Upper lobe of left lung (tissue), 6 donors: Measurements from ENCODE around the gene UBE2N. TPM values are rescaled to one million over a fixed set of nuclear protein-coding genes. Genes with fewer than 3 reads are reported as not detected.

Source experiments
- ATAC-seq, 2 donors: fragments of 200-7000 bp; cut with Tn5 transposase; one replicate each; pipeline ENCODE4 v1.9.1; 2022; ENCODE audit warnings: mild to moderate bottlenecking in 2 of 2, moderate library complexity in 2 of 2; ENCODE audit not compliant: low FRiP score in 2 of 2
- DNase-seq, 2 donors: peaks; one replicate each; pipeline ENCODE4 v3.0.0-alpha.2; 2019 to 2020
- H3K27ac ChIP-seq, 4 donors: fragments of 200-600 bp; sonication (generic); one replicate each; pipeline ENCODE4 v1.5.1; 2016 to 2019
- H3K27me3 ChIP-seq, 4 donors: fragments of 200-600 bp; sonication (generic); one replicate each; pipeline ENCODE4 v1.5.1; 2017 to 2019
- H3K36me3 ChIP-seq, 4 donors: fragments of 200-600 bp; sonication (generic); one replicate each; pipeline ENCODE4 v1.5.1; 2016 to 2019
- H3K4me1 ChIP-seq, 4 donors: fragments of 200-600 bp; sonication (generic); one replicate each; pipeline ENCODE4 v1.5.1; 2018 to 2019
- H3K4me3 ChIP-seq, 4 donors: fragments of 200-600 bp; sonication (generic); one replicate each; pipeline ENCODE4 v1.5.1; 2017 to 2019; ENCODE audit warnings: mild to moderate bottlenecking in 2 of 4, moderate library complexity in 1 of 4
- H3K9me3 ChIP-seq, 4 donors: fragments of 200-600 bp; sonication (generic); one replicate each; pipeline ENCODE4 v1.5.1; 2018 to 2019
- EP300 ChIP-seq, 4 donors: sonication (generic); formaldehyde crosslinking; IDR thresholded peaks; one replicate each; pipeline ENCODE4 v1.5.1; 2017; ENCODE audit warnings: antibody characterized with exemption in 4 of 4, control low read depth in 2 of 4
- POLR2A ChIP-seq, 4 donors: fragments of 450-650 bp; IDR thresholded peaks; one replicate each; pipeline ENCODE4 v1.5.1; 2016 to 2017; ENCODE audit warnings: antibody characterized with exemption in 4 of 4, mild to moderate bottlenecking in 2 of 4
- POLR2AphosphoS5 ChIP-seq, 2 donors: sonication (generic); formaldehyde crosslinking; IDR thresholded peaks; one replicate each; pipeline ENCODE4 v1.5.1; 2017; ENCODE audit warnings: antibody characterized with exemption in 2 of 2
- WGBS, 2 donors: methylation state at CpG; one replicate each; pipeline ENCODE4 v1.1.5; 2017 to 2018; 5-methylcytosine and 5-hydroxymethylcytosine counted together
- total RNA-seq, 6 donors: library from RNA; depleted of rRNA in 4 of 6; stranded (reverse); fragments of >200 nt in 4 of 6; gene quantifications; one replicate each; pipeline versions ENCODE4 v1.1.0 to v1.2.1, GENCODE V29; 2016 to 2021
- TF ChIP-seq, protein P1 (sequence below), 6 experiments: fragments of 450-650 bp in 4 of 6; fragments of 200-600 bp in 2 of 6; sonication (generic) in 2 of 6; IDR thresholded peaks; one replicate each; pipeline ENCODE4 v1.5.1; 2016 to 2019; ENCODE audit warnings: antibody characterized with exemption in 6 of 6
- donor health status: DM: no; HTN: no; CAD: no; lungs with moderate emphysema.
- donor health status: DM: no; HTN: yes; CAD: no; lungs with severe emphysema.

UBE2N gene
- total RNA-seq, 6 donors from 2014 or later: 10.0 to 78.1 (median 46.3) TPM

GRCh38 chr12:93466625-93467350 is 25.0 kb upstream of the UBE2N start:
- H3K4me3 ChIP-seq: peak overlapping the region in 3 of 4 donors; percentile 56 to 75 (median 73)
- peaks cover 0 to 12% (median 0%) of the 10 kb centered on the region in 4 donors for H3K36me3 ChIP-seq
- DNase-seq (no peak), ATAC-seq (no peak)
- TF ChIP-seq EP300 (IDR thresholded peaks at IDR 0.05) (no peak), POLR2A (IDR thresholded peaks at IDR 0.05) (no peak), POLR2AphosphoS5 (IDR thresholded peaks at IDR 0.05) (no peak)
- TF ChIP-seq, protein P1, sequence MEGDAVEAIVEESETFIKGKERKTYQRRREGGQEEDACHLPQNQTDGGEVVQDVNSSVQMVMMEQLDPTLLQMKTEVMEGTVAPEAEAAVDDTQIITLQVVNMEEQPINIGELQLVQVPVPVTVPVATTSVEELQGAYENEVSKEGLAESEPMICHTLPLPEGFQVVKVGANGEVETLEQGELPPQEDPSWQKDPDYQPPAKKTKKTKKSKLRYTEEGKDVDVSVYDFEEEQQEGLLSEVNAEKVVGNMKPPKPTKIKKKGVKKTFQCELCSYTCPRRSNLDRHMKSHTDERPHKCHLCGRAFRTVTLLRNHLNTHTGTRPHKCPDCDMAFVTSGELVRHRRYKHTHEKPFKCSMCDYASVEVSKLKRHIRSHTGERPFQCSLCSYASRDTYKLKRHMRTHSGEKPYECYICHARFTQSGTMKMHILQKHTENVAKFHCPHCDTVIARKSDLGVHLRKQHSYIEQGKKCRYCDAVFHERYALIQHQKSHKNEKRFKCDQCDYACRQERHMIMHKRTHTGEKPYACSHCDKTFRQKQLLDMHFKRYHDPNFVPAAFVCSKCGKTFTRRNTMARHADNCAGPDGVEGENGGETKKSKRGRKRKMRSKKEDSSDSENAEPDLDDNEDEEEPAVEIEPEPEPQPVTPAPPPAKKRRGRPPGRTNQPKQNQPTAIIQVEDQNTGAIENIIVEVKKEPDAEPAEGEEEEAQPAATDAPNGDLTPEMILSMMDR (IDR thresholded peaks at IDR 0.05): no peak
- no peaks in the 10 kb centered on the region for H3K9me3 ChIP-seq
- peak overlapping the region in 3 of 4 donors; percentile 87 to 92 (median 91) for H3K27ac ChIP-seq
- no peaks in the 10 kb centered on the region for H3K27me3 ChIP-seq
- H3K4me1 ChIP-seq: peaks cover 12 to 30% (median 21%) of the 10 kb centered on the region in 4 donors
- WGBS, 2 donors: 93% methylated on average over 9 of the region's 9 CpGs

- H3K9me3 ChIP-seq: no peaks in the 10 kb centered on the region
- H3K4me1 ChIP-seq: peaks cover 12 to 30% (median 21%) of the 10 kb centered on the region in 4 donors
- H3K27ac ChIP-seq: no peak overlapping the region
- peaks cover 0 to 5% (median 0%) of the 10 kb centered on the region in 4 donors for H3K36me3 ChIP-seq
- WGBS, 2 donors: 94 to 97% methylated on average over 5 of the region's 5 CpGs
- H3K27me3 ChIP-seq: no peaks in the 10 kb centered on the region
- no peak overlapping the region for H3K4me3 ChIP-seq
- no peak for ATAC-seq
- TF ChIP-seq POLR2A (IDR thresholded peaks at IDR 0.05) (no peak), EP300 (IDR thresholded peaks at IDR 0.05) (no peak), POLR2AphosphoS5 (IDR thresholded peaks at IDR 0.05) (no peak)
- TF ChIP-seq, protein P1 (IDR thresholded peaks at IDR 0.05): no peak
- DNase-seq: no peak
These were observed 24.1 kb upstream of the UBE2N start for GRCh38 chr12:93465841-93466240.

DNA sequence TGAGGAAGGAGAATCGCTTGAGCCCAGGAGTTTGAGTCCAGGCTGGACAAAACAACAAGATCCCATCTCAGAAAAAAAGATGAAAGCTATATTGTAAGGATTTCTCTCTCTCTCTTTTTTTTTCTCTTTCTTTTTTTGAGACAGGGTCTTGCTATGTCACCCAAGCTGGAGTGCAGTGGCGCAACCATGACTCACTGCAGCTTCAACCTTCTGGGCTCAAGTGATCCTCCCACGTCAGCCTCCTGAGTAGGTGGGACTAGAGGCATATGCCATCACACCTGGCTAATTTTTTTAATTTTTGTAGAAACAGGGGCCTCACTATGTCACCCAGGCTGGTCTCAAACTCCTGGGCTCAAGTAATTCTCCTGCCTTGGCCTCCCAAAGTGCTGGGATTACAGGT is 19.8 kb upstream of the UBE2N start:
- no peak for ATAC-seq
- WGBS, 2 donors: 88 to 94% methylated on average over 3 of the region's 3 CpGs
- peak in 1 of 2 donors; percentile 49 for DNase-seq
- TF ChIP-seq, protein P1 (IDR thresholded peaks at IDR 0.05): no peak
- no peak for TF ChIP-seq EP300 (IDR thresholded peaks at IDR 0.05)
- no peak for TF ChIP-seq POLR2A (IDR thresholded peaks at IDR 0.05)
- TF ChIP-seq POLR2AphosphoS5 (IDR thresholded peaks at IDR 0.05): no peak
- H3K27ac ChIP-seq: no peak overlapping the region
- H3K27me3 ChIP-seq: no peaks in the 10 kb centered on the region
- H3K4me3 ChIP-seq: no peak overlapping the region
- peaks cover 0 to 10% (median 2%) of the 10 kb centered on the region in 4 donors for H3K4me1 ChIP-seq
- H3K9me3 ChIP-seq: no peaks in the 10 kb centered on the region
- no peaks in the 10 kb centered on the region for H3K36me3 ChIP-seq

- DNase-seq (no peak), ATAC-seq (no peak)
- 45 to 52% methylated on average over 7 of the region's 7 CpGs for WGBS, 2 donors
- H3K4me3 ChIP-seq: no peak overlapping the region
- H3K27ac ChIP-seq: no peak overlapping the region
- peaks cover 0 to 10% (median 2%) of the 10 kb centered on the region in 4 donors for H3K4me1 ChIP-seq
- H3K36me3 ChIP-seq: no peaks in the 10 kb centered on the region
- TF ChIP-seq EP300 (IDR thresholded peaks at IDR 0.05) (no peak), POLR2AphosphoS5 (IDR thresholded peaks at IDR 0.05) (no peak), POLR2A (IDR thresholded peaks at IDR 0.05) (no peak)
- TF ChIP-seq, protein P1 (IDR thresholded peaks at IDR 0.05): no peak
- H3K27me3 ChIP-seq: no peaks in the 10 kb centered on the region
- no peaks in the 10 kb centered on the region for H3K9me3 ChIP-seq
These were observed 19.2 kb upstream of the UBE2N start for GRCh38 chr12:93460902-93461301.
